CD4-positive, alpha-beta T cell (primary cell): ENCODE results near the gene COQ5. TPM values are rescaled to one million over a fixed set of nuclear protein-coding genes. Genes with fewer than 3 reads are reported as not detected.
A peak's percentile ranks its signal among the peaks of the same experiment; 100 is the strongest.

Experiments used
- ATAC-seq: fragments of 200-7000 bp; cut with Tn5 transposase; one replicate; pipeline ENCODE4 v1.10.0; 2022; ENCODE audit warnings: mild to moderate bottlenecking; ENCODE audit not compliant: poor library complexity
- CTCF ChIA-PET: fragments of 350-600 bp; sonication (Branson Sonifier 250); formaldehyde crosslinking; loops from one replicate; lab custom pipeline; 2021; ENCODE audit warnings: antibody characterized with exemption, inconsistent platforms; lab: Charles Lee
- POLR2A ChIA-PET: fragments of 350-600 bp; sonication (Branson Sonifier 250); formaldehyde crosslinking; loops from one replicate; lab custom pipeline; 2021; ENCODE audit warnings: antibody characterized with exemption, inconsistent platforms; lab: Charles Lee
- DNase-seq, 14 experiments: peaks; one replicate each; pipeline ENCODE4 v3.0.0-alpha.2; 2013 to 2020; ENCODE audit warnings: mixed read lengths in 2 of 14
- H3K27ac ChIP-seq, 2 donors: one replicate each; pipeline versions ENCODE4 v1.5.1 to v1.7.0; 2013; ENCODE audit warnings: low read length in 2 of 2, low read depth in 1 of 2, mild to moderate bottlenecking in 1 of 2
- H3K27me3 ChIP-seq, 2 experiments: 1 replicate in 1 of 2; 2 replicates in 1 of 2; pipeline versions ENCODE4 v1.6.1 to v1.7.0; 2013; ENCODE audit warnings: low read length in 2 of 2, control low read depth in 1 of 2, mild to moderate bottlenecking in 1 of 2, moderate library complexity in 1 of 2; ENCODE audit not compliant: insufficient read depth in 2 of 2, control insufficient read depth in 1 of 2
- H3K36me3 ChIP-seq: one replicate; pipeline ENCODE4 v1.6.1; 2013; ENCODE audit warnings: low read length, control low read depth; ENCODE audit not compliant: insufficient read depth
- H3K4me1 ChIP-seq: one replicate; pipeline ENCODE4 v1.6.1; 2013; ENCODE audit warnings: low read length, control low read depth; ENCODE audit not compliant: insufficient read depth
- H3K4me3 ChIP-seq: one replicate; pipeline ENCODE4 v1.5.1; 2013; ENCODE audit warnings: mild to moderate bottlenecking, low read length, moderate library complexity
- H3K9me3 ChIP-seq, 2 experiments: 1 replicate in 1 of 2; 2 replicates in 1 of 2; pipeline versions ENCODE4 v1.6.1 to v1.7.0; 2013; ENCODE audit warnings: low read length in 2 of 2, mild to moderate bottlenecking in 2 of 2, control low read depth in 1 of 2, moderate library complexity in 1 of 2; ENCODE audit not compliant: control insufficient read depth in 1 of 2, insufficient read depth in 1 of 2
- H3K27ac Mint-ChIP-seq: one replicate; pipeline ENCODE4 v1.8.0; 2020; ENCODE audit warnings: mixed read lengths
- H3K27me3 Mint-ChIP-seq: one replicate; pipeline ENCODE4 v1.8.0; 2021; ENCODE audit warnings: mixed read lengths
- H3K36me3 Mint-ChIP-seq: one replicate; pipeline ENCODE4 v1.8.0; 2021; ENCODE audit warnings: low read depth, mixed read lengths
- H3K4me1 Mint-ChIP-seq: one replicate; pipeline ENCODE4 v1.8.0; 2021; ENCODE audit warnings: low read depth, mixed read lengths
- H3K4me3 Mint-ChIP-seq: one replicate; pipeline ENCODE4 v1.8.0; 2020; ENCODE audit warnings: mild to moderate bottlenecking, mixed read lengths
- H3K9me3 Mint-ChIP-seq: one replicate; pipeline ENCODE4 v1.8.0; 2020; ENCODE audit warnings: mixed read lengths
- CTCF ChIP-seq: fragments of 200-600 bp; IDR thresholded peaks from one replicate; pipeline ENCODE4 v1.8.0; 2022; ENCODE audit warnings: antibody characterized with exemption, mild to moderate bottlenecking
- intact Hi-C, 2 experiments: fragments of 100-400 bp; cut with DNase I in 1 of 2; cut with micrococcal nuclease in 1 of 2; formaldehyde crosslinking; loops; one replicate each; pipeline versions ENCODE4 v1.15.1 to v1.9.0; 2023 to 2025; cut with DNase I, micrococcal nuclease
- total RNA-seq, 174 experiments: library from RNA in 2 of 174; stranded (reverse) in 2 of 174; gene quantifications; one replicate each; pipeline ENCODE4 v1.2.3 and lab custom pipeline; 2021 to 2026

Gene COQ5
- total RNA-seq, 2 experiments from 2014 or later: 6.9 to 7.1 TPM

GRCh38 chr12:120466560-120467315, 62.2 kb downstream of the COQ5 start:
- TF ChIP-seq CTCF: peak; percentile 57
- ATAC-seq (no peak), DNase-seq (peak in 12 of 14 experiments; percentile 15 to 75 (median 44))
- Mint-ChIP-seq H3K36me3 (peaks cover 68% of the 10 kb centered on the region), H3K4me3 (peak overlapping the region; percentile 60), H3K4me1 (peaks cover 42% of the 10 kb centered on the region), H3K9me3 (no peaks in the 10 kb centered on the region), H3K27me3 (no peaks in the 10 kb centered on the region), H3K27ac (peak overlapping the region; percentile 33)
- no peak overlapping the region for H3K4me3 ChIP-seq
- peaks cover 39% of the 10 kb centered on the region for H3K4me1 ChIP-seq
- CTCF ChIA-PET: interaction anchor here (0.6 to 2.5 kb wide), 13 partner anchors 9 to 164 kb away, joined by 3 to 15 read pairs (median 3); partner anchors contain the start of genes DYNLL1, GATC, SIRT4 and TRIAP1
- POLR2A ChIA-PET: interaction anchor here (0.9 to 4.3 kb wide), 4 partner anchors 13 to 69 kb away, joined by 3 to 27 read pairs (median 4); partner anchors contain the start of gene DYNLL1
- H3K27ac ChIP-seq: no peak overlapping the region
- intact Hi-C loops: loop anchor here (1.0 to 10.0 kb wide), 4 partner anchors 110 to 272 kb away; partner anchors contain the start of genes GCN1 (in 1 of the 2) and UNC119B (in 1 of the 2)
- H3K36me3 ChIP-seq: peaks cover 54% of the 10 kb centered on the region
- no peaks in the 10 kb centered on the region for H3K9me3 ChIP-seq
- no peaks in the 10 kb centered on the region for H3K27me3 ChIP-seq

GRCh38 chr12:120465756-120466155, 63.2 kb downstream of the COQ5 start:
- H3K4me1 ChIP-seq: peaks cover 37% of the 10 kb centered on the region
- intact Hi-C loops: loop anchor here (1.0 to 10.0 kb wide), 4 partner anchors 109 to 271 kb away; partner anchors contain the start of genes GCN1 (in 1 of the 2) and UNC119B (in 1 of the 2)
- Mint-ChIP-seq H3K4me3 (peak overlapping the region; percentile 76), H3K4me1 (peaks cover 42% of the 10 kb centered on the region), H3K27me3 (no peaks in the 10 kb centered on the region), H3K9me3 (no peaks in the 10 kb centered on the region), H3K36me3 (peaks cover 76% of the 10 kb centered on the region), H3K27ac (peak overlapping the region; percentile 33)
- TF ChIP-seq CTCF: no peak
- H3K36me3 ChIP-seq: peaks cover 63% of the 10 kb centered on the region
- DNase-seq (no peak), ATAC-seq (no peak)
- ChIA-PET POLR2A (interaction anchor here (1.1 kb wide), 1 partner anchor 21 kb away, joined by 3 read pairs; no protein-coding TSS in a partner anchor), CTCF (interaction anchor here (1.3 to 2.5 kb wide), 2 partner anchors 25 to 36 kb away, joined by 5 to 15 read pairs; no protein-coding TSS in a partner anchor)
- no peaks in the 10 kb centered on the region for H3K9me3 ChIP-seq
- H3K4me3 ChIP-seq: no peak overlapping the region
- H3K27me3 ChIP-seq: no peaks in the 10 kb centered on the region
- no peak overlapping the region for H3K27ac ChIP-seq

- DNase-seq: no peak
- Histone ChIP-seq H3K4me3 (no peak overlapping the region), H3K27me3 (no peaks in the 10 kb centered on the region), H3K27ac (no peak overlapping the region), H3K9me3 (no peaks in the 10 kb centered on the region), H3K36me3 (peaks cover 80% of the 10 kb centered on the region), H3K4me1 (peaks cover 26% of the 10 kb centered on the region)
- H3K9me3 Mint-ChIP-seq: no peaks in the 10 kb centered on the region
- H3K27ac Mint-ChIP-seq: no peak overlapping the region
- TF ChIP-seq CTCF: no peak
- intact Hi-C loops: loop anchor here in 1 of 2 experiments (10.0 kb wide), 2 partner anchors 251 to 269 kb away; partner anchors contain the start of genes GCN1 and UNC119B
- ChIA-PET POLR2A (interaction anchor here (0.6 to 0.9 kb wide), 2 partner anchors 10 to 83 kb away, joined by 3 to 4 read pairs; no protein-coding TSS in a partner anchor), CTCF (no interaction called here)
- peaks cover 34% of the 10 kb centered on the region for H3K4me1 Mint-ChIP-seq
- no peak for ATAC-seq
- no peak overlapping the region for H3K4me3 Mint-ChIP-seq
- H3K36me3 Mint-ChIP-seq: peaks cover 96% of the 10 kb centered on the region
- H3K27me3 Mint-ChIP-seq: no peaks in the 10 kb centered on the region
Measured at GRCh38 chr12:120463712-120464111, 65.2 kb downstream of the COQ5 start.
